GM12801 (cell line): ENCODE data around the gene CHD8.

ENCODE experiments used
- CTCF ChIP-seq: IDR thresholded peaks from one replicate; pipeline ENCODE4 v1.5.1; 2011; ENCODE audit warnings: control low read depth; ENCODE audit not compliant: insufficient read length; ENCODE audit errors: extremely low read depth

The CHD8 gene

GRCh38 chr14:21454843-21455544 lies 929 bp downstream of the CHD8 start:
- no peak for TF ChIP-seq CTCF

GRCh38 chr14:21449899-21450216 lies 6.1 kb downstream of the CHD8 start:
- no peak for TF ChIP-seq CTCF

- TF ChIP-seq CTCF = no peak
Measured at GRCh38 chr14:21440859-21441258, 15.1 kb downstream of the CHD8 start.

- no peak for TF ChIP-seq CTCF
Measured at GRCh38 chr14:21437063-21437901, 18.6 kb downstream of the CHD8 start.

- no peak for TF ChIP-seq CTCF
Measured at GRCh38 chr14:21436567-21437062, 19.3 kb downstream of the CHD8 start.

- no peak for TF ChIP-seq CTCF
Measured at GRCh38 chr14:21431126-21431525, 24.8 kb downstream of the CHD8 start.

- no peak for TF ChIP-seq CTCF
Measured at GRCh38 chr14:21428930-21429329, 27.0 kb downstream of the CHD8 start.
